ENCODE data around the gene SLC12A4. TPM values are rescaled to one million over a fixed set of nuclear protein-coding genes. Genes with fewer than 3 reads are reported as not detected.

The SLC12A4 gene
- total RNA-seq, 1 experiment from 2014 or later = 11.0 TPM

GRCh38 chr16:67992661-67993206 lies 24.3 kb upstream of the SLC12A4 start:
- H3K27ac ChIP-seq (ENCODE audit: low read length) = no peak overlapping the region
- no peaks in the 10 kb centered on the region for H3K27me3 ChIP-seq (ENCODE audit: low read length)
- peaks cover 32% of the 10 kb centered on the region for H3K4me1 ChIP-seq (ENCODE audit: low read length)
- H4K20me1 ChIP-seq (ENCODE audit: insufficient read depth, low read depth, low read length) = no peaks in the 10 kb centered on the region
- no peaks in the 10 kb centered on the region for H3K79me2 ChIP-seq (ENCODE audit: low read length)
- peak overlapping the region; percentile 66 for H3K9ac ChIP-seq (ENCODE audit: low read length)
- no peaks in the 10 kb centered on the region for H3K36me3 ChIP-seq (ENCODE audit: insufficient read depth, low read length)
- no peak for DNase-seq
- peak overlapping the region; percentile 62; the same call in 1 of the 2 replicates for H3K4me3 ChIP-seq (ENCODE audit: low read length)
- peak overlapping the region; percentile 86; the same call in 1 of the 2 replicates for H2AFZ ChIP-seq (ENCODE audit: low read length)
- H3K4me2 ChIP-seq (ENCODE audit: low read depth, low read length, poor library complexity, severe bottlenecking) = peak overlapping the region; percentile 84
- H3K9me2 ChIP-seq (replicated peaks; ENCODE audit: insufficient read depth, low read length) = no peaks in the 10 kb centered on the region
- no peaks in the 10 kb centered on the region for H3K9me3 ChIP-seq (ENCODE audit: low read length)

- Histone ChIP-seq H3K4me1 (ENCODE audit: low read length) (peaks cover 15% of the 10 kb centered on the region), H3K27me3 (ENCODE audit: low read length) (no peaks in the 10 kb centered on the region), H3K9me2 (replicated peaks; ENCODE audit: insufficient read depth, low read length) (no peaks in the 10 kb centered on the region), H3K36me3 (ENCODE audit: insufficient read depth, low read length) (no peaks in the 10 kb centered on the region), H2AFZ (ENCODE audit: low read length) (no peak overlapping the region), H4K20me1 (ENCODE audit: insufficient read depth, low read depth, low read length) (no peaks in the 10 kb centered on the region), H3K4me3 (ENCODE audit: low read length) (no peak overlapping the region), H3K4me2 (ENCODE audit: low read depth, low read length, poor library complexity, severe bottlenecking) (no peak overlapping the region), H3K27ac (ENCODE audit: low read length) (no peak overlapping the region), H3K9ac (ENCODE audit: low read length) (no peak overlapping the region), H3K79me2 (ENCODE audit: low read length) (no peaks in the 10 kb centered on the region), H3K9me3 (ENCODE audit: low read length) (no peaks in the 10 kb centered on the region)
- DNase-seq = no peak
Observed at GRCh38 chr16:67990018-67990386, 21.6 kb upstream of the SLC12A4 start.

GRCh38 chr16:67989322-67990017 lies 21.0 kb upstream of the SLC12A4 start:
- Histone ChIP-seq H2AFZ (ENCODE audit: low read length) (no peak overlapping the region), H3K4me3 (ENCODE audit: low read length) (no peak overlapping the region), H3K27ac (ENCODE audit: low read length) (no peak overlapping the region), H3K9ac (ENCODE audit: low read length) (no peak overlapping the region), H3K9me3 (ENCODE audit: low read length) (no peaks in the 10 kb centered on the region), H3K79me2 (ENCODE audit: low read length) (no peaks in the 10 kb centered on the region), H3K4me1 (ENCODE audit: low read length) (peaks cover 21% of the 10 kb centered on the region), H3K27me3 (ENCODE audit: low read length) (no peaks in the 10 kb centered on the region), H4K20me1 (ENCODE audit: insufficient read depth, low read depth, low read length) (no peaks in the 10 kb centered on the region), H3K36me3 (ENCODE audit: insufficient read depth, low read length) (no peaks in the 10 kb centered on the region), H3K4me2 (ENCODE audit: low read depth, low read length, poor library complexity, severe bottlenecking) (no peak overlapping the region), H3K9me2 (replicated peaks; ENCODE audit: insufficient read depth, low read length) (no peaks in the 10 kb centered on the region)
- no peak for DNase-seq

GRCh38 chr16:67988675-67989074 lies 20.2 kb upstream of the SLC12A4 start:
- Histone ChIP-seq H3K9me3 (ENCODE audit: low read length) (no peaks in the 10 kb centered on the region), H3K9me2 (replicated peaks; ENCODE audit: insufficient read depth, low read length) (no peaks in the 10 kb centered on the region), H3K36me3 (ENCODE audit: insufficient read depth, low read length) (no peaks in the 10 kb centered on the region), H3K4me3 (ENCODE audit: low read length) (no peak overlapping the region), H3K9ac (ENCODE audit: low read length) (no peak overlapping the region), H2AFZ (ENCODE audit: low read length) (no peak overlapping the region), H3K27ac (ENCODE audit: low read length) (no peak overlapping the region), H3K79me2 (ENCODE audit: low read length) (no peaks in the 10 kb centered on the region), H3K27me3 (ENCODE audit: low read length) (no peaks in the 10 kb centered on the region), H3K4me1 (ENCODE audit: low read length) (peaks cover 18% of the 10 kb centered on the region), H3K4me2 (ENCODE audit: low read depth, low read length, poor library complexity, severe bottlenecking) (no peak overlapping the region), H4K20me1 (ENCODE audit: insufficient read depth, low read depth, low read length) (no peaks in the 10 kb centered on the region)
- DNase-seq = no peak

- H3K79me2 ChIP-seq (ENCODE audit: low read length) = no peaks in the 10 kb centered on the region
- H3K4me3 ChIP-seq (ENCODE audit: low read length) = no peak overlapping the region
- no peaks in the 10 kb centered on the region for H3K27me3 ChIP-seq (ENCODE audit: low read length)
- no peak overlapping the region for H3K27ac ChIP-seq (ENCODE audit: low read length)
- H3K9ac ChIP-seq (ENCODE audit: low read length) = no peak overlapping the region
- no peak overlapping the region for H3K4me2 ChIP-seq (ENCODE audit: low read depth, low read length, poor library complexity, severe bottlenecking)
- no peaks in the 10 kb centered on the region for H3K9me2 ChIP-seq (replicated peaks; ENCODE audit: insufficient read depth, low read length)
- H2AFZ ChIP-seq (ENCODE audit: low read length) = no peak overlapping the region
- peaks cover 8% of the 10 kb centered on the region for H3K4me1 ChIP-seq (ENCODE audit: low read length)
- H3K9me3 ChIP-seq (ENCODE audit: low read length) = no peaks in the 10 kb centered on the region
- no peaks in the 10 kb centered on the region for H4K20me1 ChIP-seq (ENCODE audit: insufficient read depth, low read depth, low read length)
- no peak for DNase-seq
- no peaks in the 10 kb centered on the region for H3K36me3 ChIP-seq (ENCODE audit: insufficient read depth, low read length)
Observed at GRCh38 chr16:67987460-67988160, 19.2 kb upstream of the SLC12A4 start.

- Histone ChIP-seq H3K9me2 (replicated peaks; ENCODE audit: insufficient read depth, low read length) (no peaks in the 10 kb centered on the region), H4K20me1 (ENCODE audit: insufficient read depth, low read depth, low read length) (no peaks in the 10 kb centered on the region), H3K27ac (ENCODE audit: low read length) (no peak overlapping the region), H3K36me3 (ENCODE audit: insufficient read depth, low read length) (no peaks in the 10 kb centered on the region), H3K79me2 (ENCODE audit: low read length) (no peaks in the 10 kb centered on the region), H3K4me3 (ENCODE audit: low read length) (no peak overlapping the region), H2AFZ (ENCODE audit: low read length) (no peak overlapping the region), H3K9me3 (ENCODE audit: low read length) (no peaks in the 10 kb centered on the region), H3K4me1 (ENCODE audit: low read length) (peaks cover 6% of the 10 kb centered on the region; the same call in 1 of the 2 replicates), H3K9ac (ENCODE audit: low read length) (no peak overlapping the region), H3K4me2 (ENCODE audit: low read depth, low read length, poor library complexity, severe bottlenecking) (no peak overlapping the region), H3K27me3 (ENCODE audit: low read length) (no peaks in the 10 kb centered on the region)
- no peak for DNase-seq
Observed at GRCh38 chr16:67986949-67987348, 18.5 kb upstream of the SLC12A4 start.

GRCh38 chr16:67982011-67982696 lies 13.7 kb upstream of the SLC12A4 start:
- H3K4me1 ChIP-seq (ENCODE audit: low read length) = peaks cover 6% of the 10 kb centered on the region; the same call in 1 of the 2 replicates
- H3K79me2 ChIP-seq (ENCODE audit: low read length) = no peaks in the 10 kb centered on the region
- no peaks in the 10 kb centered on the region for H3K36me3 ChIP-seq (ENCODE audit: insufficient read depth, low read length)
- no peak overlapping the region for H3K4me3 ChIP-seq (ENCODE audit: low read length)
- no peaks in the 10 kb centered on the region for H3K27me3 ChIP-seq (ENCODE audit: low read length)
- no peak for DNase-seq
- no peak overlapping the region for H3K4me2 ChIP-seq (ENCODE audit: low read depth, low read length, poor library complexity, severe bottlenecking)
- H2AFZ ChIP-seq (ENCODE audit: low read length) = no peak overlapping the region
- H3K9ac ChIP-seq (ENCODE audit: low read length) = no peak overlapping the region
- H3K9me3 ChIP-seq (ENCODE audit: low read length) = no peaks in the 10 kb centered on the region
- H3K27ac ChIP-seq (ENCODE audit: low read length) = no peak overlapping the region
- no peaks in the 10 kb centered on the region for H3K9me2 ChIP-seq (replicated peaks; ENCODE audit: insufficient read depth, low read length)
- no peaks in the 10 kb centered on the region for H4K20me1 ChIP-seq (ENCODE audit: insufficient read depth, low read depth, low read length)

All from Karpas-422 (cell line).